ENCODE results near the gene GJC2. TPM values are rescaled to one million over a fixed set of nuclear protein-coding genes. Genes with fewer than 3 reads are reported as not detected.

Gene GJC2
- total and polyA plus RNA-seq, 2 donors (not counting 3 experiments of a cell fraction or from before 2014, with no cell fraction given): 0.58 to 1.2 TPM

- POLR2A ChIA-PET: no interaction called here
- dilution Hi-C loops (cut with MboI; ENCODE audit: extremely low pct_ligation_motif_present, low sequenced_read_pairs) (no loop called here), intact Hi-C loops (cut with micrococcal nuclease) (loop anchor here (10.0 kb wide), 1 partner anchor 375 kb away; no protein-coding TSS in a partner anchor)
- no peaks in the 10 kb centered on the region for H3K9me3 ChIP-seq (replicated peaks; ENCODE audit: control insufficient read depth, insufficient read depth, low read length)
- H3K4me3 ChIP-seq (replicated peaks in 1 of 3; ENCODE audit: insufficient read depth in 1 of 3, low read depth in 1 of 3, low read length in 3 of 3): no peak overlapping the region
- no peak for FAIRE-seq
- H3K36me3 ChIP-seq (ENCODE audit: control insufficient read depth in 2 of 2, extremely low read depth in 1 of 2, insufficient read depth in 2 of 2, low read length in 2 of 2): no peaks in the 10 kb centered on the region
- peaks cover 22% of the 10 kb centered on the region for H3K4me1 ChIP-seq (ENCODE audit: control insufficient read depth, extremely low read depth, insufficient read depth, low read length)
- CTCF ChIA-PET: no interaction called here
- no peak overlapping the region for H2AFZ ChIP-seq (ENCODE audit: low read depth, low read length)
- no peak for DNase-seq (ENCODE audit: low read depth, low spot score)
- H4K20me1 ChIP-seq (replicated peaks; ENCODE audit: control insufficient read depth, extremely low read depth, insufficient read depth, low read length): no peaks in the 10 kb centered on the region
- H3K9ac ChIP-seq (replicated peaks; ENCODE audit: extremely low read depth, insufficient read depth, low read length): no peak overlapping the region
- TF ChIP-seq EZH2 (IDR thresholded peaks at IDR 0.05; ENCODE audit: borderline replicate concordance, low read depth, low read length, severe bottlenecking) (no peak), JUN (IDR thresholded peaks at IDR 0.05; ENCODE audit: borderline replicate concordance, insufficient read depth, insufficient read length, low read depth) (no peak), FOS (IDR thresholded peaks at IDR 0.05; ENCODE audit: borderline replicate concordance, insufficient read depth, low read length) (no peak), CTCF (IDR thresholded peaks at IDR 0.05; ENCODE audit: extremely low read depth in 1 of 2, insufficient read depth in 1 of 2, low read depth in 1 of 2, low read length in 2 of 2) (no peak), MYC (IDR thresholded peaks at IDR 0.05; ENCODE audit: low read depth, low read length) (no peak), MAX (IDR thresholded peaks at IDR 0.05; ENCODE audit: insufficient read depth, insufficient read length) (no peak), GATA2 (IDR thresholded peaks at IDR 0.05; ENCODE audit: insufficient read depth, insufficient read length, low read depth, low read length) (no peak), POLR2A (IDR thresholded peaks at IDR 0.05; ENCODE audit: low read depth, low read length) (no peak)
- no peaks in the 10 kb centered on the region for H3K27me3 ChIP-seq (ENCODE audit: control insufficient read depth in 2 of 2, insufficient read depth in 2 of 2, low read length in 2 of 2)
- H3K79me2 ChIP-seq (ENCODE audit: control insufficient read depth, insufficient read depth, low read length): no peaks in the 10 kb centered on the region
- no peak overlapping the region for H3K27ac ChIP-seq (ENCODE audit: insufficient read depth, low read depth, low read length)
- no TSS peak for BruUV-seq (replicated peaks)
- no peak overlapping the region for H3K4me2 ChIP-seq (ENCODE audit: insufficient read depth, low read length)
- H3K9me1 ChIP-seq (replicated peaks; ENCODE audit: control insufficient read depth, extremely low read depth, insufficient read depth, low read length): no peaks in the 10 kb centered on the region
Measured at GRCh38 chr1:228160201-228160761, 10.6 kb downstream of the GJC2 start.

All from endothelial cell of umbilical vein (primary cell).